IMR-90 (cell line): ENCODE measurements around the gene PCBP3. TPM values are rescaled to one million over a fixed set of nuclear protein-coding genes. Genes with fewer than 3 reads are reported as not detected.

Experiments used
- ATAC-seq: fragments of 200-7000 bp; cut with Tn5 transposase; 2 replicates; pipeline ENCODE4 v1.9.1; 2020; ENCODE audit warnings: low read depth, mild to moderate bottlenecking, moderate library complexity
- BruUV-seq: library from RNA; stranded (reverse); fragments of 400-500 nt; replicated peaks from 2 replicates; lab custom pipeline; 2021; lab: Mats Ljungman, UMichigan
- CTCF ChIA-PET: fragments of 300-600 bp; formaldehyde crosslinking; extraction: SDS; loops from one replicate; lab custom pipeline; 2021; ENCODE audit warnings: antibody characterized with exemption; lab: Yijun Ruan, JAX
- POLR2A ChIA-PET: fragments of 300-600 bp; sonication (Branson Sonifier 250); formaldehyde crosslinking; loops from one replicate; lab custom pipeline; 2022; ENCODE audit warnings: antibody characterized with exemption; ENCODE audit not compliant: unreplicated experiment; lab: Charles Lee
- DNase-seq: peaks from one replicate; pipeline ENCODE4 v3.0.0; 2013
- H2AFZ ChIP-seq: replicated peaks from 2 replicates; pipeline ENCODE3; 2013; ENCODE audit warnings: low read length, mild to moderate bottlenecking; ENCODE audit not compliant: poor library complexity
- H2AK5ac ChIP-seq: 2 replicates; pipeline ENCODE4 v1.6.1; 2013; ENCODE audit warnings: low read depth, low read length, inconsistent platforms
- H2AK9ac ChIP-seq: replicated peaks from 2 replicates; pipeline ENCODE3; 2013; ENCODE audit warnings: mild to moderate bottlenecking, low read depth, low read length, moderate library complexity; ENCODE audit not compliant: poor library complexity
- H2BK120ac ChIP-seq: 2 replicates; pipeline ENCODE4 v1.6.1; 2013; ENCODE audit warnings: low read depth, low read length, inconsistent platforms
- H2BK15ac ChIP-seq: 3 replicates; pipeline ENCODE4 v1.6.1; 2013; ENCODE audit warnings: low read depth, low read length, inconsistent platforms
- H2BK20ac ChIP-seq: 2 replicates; pipeline ENCODE4 v1.6.1; 2013; ENCODE audit warnings: low read depth, mild to moderate bottlenecking, inconsistent platforms, low read length, moderate library complexity
- H2BK5ac ChIP-seq: 2 replicates; pipeline ENCODE4 v1.6.1; 2013; ENCODE audit warnings: mild to moderate bottlenecking, low read depth, low read length, inconsistent platforms; ENCODE audit not compliant: poor library complexity, severe bottlenecking
- H3K14ac ChIP-seq: replicated peaks from 2 replicates; pipeline ENCODE4 v1.6.1; 2013; ENCODE audit warnings: low read depth, low read length, inconsistent platforms
- H3K18ac ChIP-seq: 2 replicates; pipeline ENCODE4 v1.6.1; 2013; ENCODE audit warnings: low read depth, low read length, control low read depth
- H3K23ac ChIP-seq: 2 replicates; pipeline ENCODE4 v1.6.1; 2013; ENCODE audit warnings: low read depth, low read length, inconsistent platforms
- H3K27ac ChIP-seq: 2 replicates; pipeline ENCODE4 v1.5.1; 2013; ENCODE audit warnings: mild to moderate bottlenecking, control low read depth, low read length; ENCODE audit not compliant: insufficient read depth
- H3K27me3 ChIP-seq: 2 replicates; pipeline ENCODE4 v1.6.1; 2013; ENCODE audit warnings: low read length; ENCODE audit not compliant: control insufficient read depth, insufficient read depth
- H3K36me3 ChIP-seq: 2 replicates; pipeline ENCODE4 v1.6.1; 2013; ENCODE audit warnings: low read length, mixed read lengths; ENCODE audit not compliant: control insufficient read depth, insufficient read depth
- H3K4ac ChIP-seq: 2 replicates; pipeline ENCODE4 v1.6.1; 2013; ENCODE audit warnings: low read depth, low read length, inconsistent platforms
- H3K4me1 ChIP-seq: 2 replicates; pipeline ENCODE4 v1.6.1; 2013; ENCODE audit warnings: low read length, mixed read lengths; ENCODE audit not compliant: control insufficient read depth, insufficient read depth
- H3K4me2 ChIP-seq: 2 replicates; pipeline ENCODE4 v1.6.1; 2013; ENCODE audit warnings: low read depth, mild to moderate bottlenecking, control low read depth, low read length, moderate library complexity
- H3K4me3 ChIP-seq: 2 replicates; pipeline ENCODE4 v1.5.1; 2013; ENCODE audit warnings: low read depth, mild to moderate bottlenecking, control low read depth, low read length, moderate library complexity; ENCODE audit not compliant: insufficient read depth
- H3K56ac ChIP-seq: 2 replicates; pipeline ENCODE4 v1.6.1; 2013; ENCODE audit warnings: low read length, inconsistent platforms; ENCODE audit not compliant: insufficient read depth; ENCODE audit errors: extremely low read depth
- H3K79me1 ChIP-seq, 2 experiments: 2 replicates each; pipeline ENCODE4 v1.6.1; 2013; ENCODE audit warnings: low read length in 2 of 2, inconsistent platforms in 1 of 2, low read depth in 1 of 2
- H3K9ac ChIP-seq: 2 replicates; pipeline ENCODE4 v1.6.1; 2013; ENCODE audit warnings: low read depth, low read length, control low read depth
- H3K9me1 ChIP-seq: 2 replicates; pipeline ENCODE4 v1.6.1; 2013; ENCODE audit warnings: low read length, inconsistent platforms; ENCODE audit not compliant: insufficient read depth
- H3K9me3 ChIP-seq: 2 replicates; pipeline ENCODE4 v1.6.1; 2013; ENCODE audit warnings: low read length; ENCODE audit not compliant: control insufficient read depth, insufficient read depth
- H4K20me1 ChIP-seq: 2 replicates; pipeline ENCODE4 v1.6.1; 2013; ENCODE audit warnings: low read length, inconsistent platforms; ENCODE audit not compliant: insufficient read depth
- H4K5ac ChIP-seq: 2 replicates; pipeline ENCODE4 v1.6.1; 2013; ENCODE audit warnings: mild to moderate bottlenecking, low read depth, low read length, control low read depth
- H4K8ac ChIP-seq, 2 experiments: 2 replicates each; pipeline ENCODE4 v1.6.1; 2013; ENCODE audit warnings: low read depth in 2 of 2, low read length in 2 of 2, control low read depth in 1 of 2, inconsistent platforms in 1 of 2
- H4K91ac ChIP-seq: 2 replicates; pipeline ENCODE4 v1.6.1; 2013; ENCODE audit warnings: low read depth, low read length, inconsistent platforms; ENCODE audit not compliant: insufficient read depth
- BHLHE40 ChIP-seq: fragments of 150-350 bp; IDR thresholded peaks from 2 replicates; pipeline ENCODE4 v1.6.1; 2016; ENCODE audit warnings: mild to moderate bottlenecking, low read depth, low read length
- CEBPB ChIP-seq: IDR thresholded peaks from 2 replicates; pipeline ENCODE4 v1.6.1; 2012; ENCODE audit warnings: low read depth, low read length, improper control_type of control experiment
- CHD1 ChIP-seq: IDR thresholded peaks from 2 replicates; pipeline ENCODE4 v1.6.1; 2012; ENCODE audit warnings: low read depth, low read length, improper control_type of control experiment
- CTCF ChIP-seq: conservative IDR thresholded peaks from 2 replicates; pipeline ENCODE4 v1.5.1; 2012; ENCODE audit warnings: mild to moderate bottlenecking, low read depth, low read length, improper control_type of control experiment
- FOS ChIP-seq: fragments of 150-350 bp; IDR thresholded peaks from 2 replicates; pipeline ENCODE4 v1.6.1; 2016; ENCODE audit warnings: low read depth, low read length
- MAFK ChIP-seq: IDR thresholded peaks from 2 replicates; pipeline ENCODE4 v1.6.1; 2012; ENCODE audit warnings: low read depth, low read length, improper control_type of control experiment
- MAZ ChIP-seq: IDR thresholded peaks from 2 replicates; pipeline ENCODE4 v1.6.1; 2012; ENCODE audit warnings: low read depth, mild to moderate bottlenecking, low read length, improper control_type of control experiment, moderate library complexity, borderline replicate concordance
- MXI1 ChIP-seq: IDR thresholded peaks from 2 replicates; pipeline ENCODE4 v1.6.1; 2012; ENCODE audit warnings: low read depth, mild to moderate bottlenecking, low read length, moderate library complexity, borderline replicate concordance
- NFE2L2 ChIP-seq: fragments of 150-350 bp; IDR thresholded peaks from 2 replicates; pipeline ENCODE4 v1.6.1; 2016; ENCODE audit warnings: low read depth, mild to moderate bottlenecking, low read length
- POLR2A ChIP-seq: IDR thresholded peaks from 2 replicates; pipeline ENCODE4 v1.6.1; 2012; ENCODE audit warnings: mild to moderate bottlenecking, low read depth, low read length
- RAD21 ChIP-seq: IDR thresholded peaks from 2 replicates; pipeline ENCODE4 v1.6.1; 2012; ENCODE audit warnings: low read length, improper control_type of control experiment
- RCOR1 ChIP-seq: IDR thresholded peaks from 2 replicates; pipeline ENCODE4 v1.6.1; 2012; ENCODE audit warnings: mild to moderate bottlenecking, low read length, improper control_type of control experiment; ENCODE audit not compliant: insufficient replicate concordance
- RFX5 ChIP-seq: IDR thresholded peaks from 2 replicates; pipeline ENCODE4 v1.8.0; 2012; ENCODE audit warnings: low read depth, mild to moderate bottlenecking, low read length, moderate library complexity
- SMC3 ChIP-seq: fragments of 150-350 bp; IDR thresholded peaks from 2 replicates; pipeline ENCODE4 v1.6.1; 2016; ENCODE audit warnings: low read depth, mild to moderate bottlenecking, antibody characterized with exemption, low read length, moderate library complexity
- USF2 ChIP-seq: fragments of 150-350 bp; IDR thresholded peaks from 2 replicates; pipeline ENCODE4 v1.6.1; 2017; ENCODE audit warnings: mild to moderate bottlenecking, antibody characterized with exemption, low read length, low read depth
- WGBS, 2 experiments: methylation state at CpG; one replicate each; pipeline versions ENCODE4 v1.1.5 to v1.1.7; 2013; ENCODE audit warnings: missing lambda C conversion rate in 2 of 2; ENCODE audit not compliant: insufficient read length in 1 of 2; ENCODE audit errors: extremely low coverage in 2 of 2; 5-methylcytosine and 5-hydroxymethylcytosine counted together
- dilution Hi-C: fragments of 300-500 bp; cut with HindIII; formaldehyde crosslinking; loops from one replicate; pipeline ENCODE4 v1.14.3; 2018; ENCODE audit warnings: low sequenced_read_pairs; ENCODE audit not compliant: unreplicated experiment
- in situ Hi-C: fragments of 300-500 bp; cut with MboI; formaldehyde crosslinking; loops from 3 replicates; pipeline ENCODE4 v1.14.3; 2019; ENCODE audit warnings: low sequenced_read_pairs, inconsistent platforms, mixed read lengths
- intact Hi-C: fragments of 100-400 bp; cut with micrococcal nuclease; formaldehyde crosslinking; loops from 2 replicates; pipeline ENCODE4 v1.10.0; 2022
- polyA plus RNA-seq, 3 experiments: library from polyadenylated mRNA; depleted of rRNA; stranded (reverse); fragments of >200 nt; gene quantifications; 2 replicates each; pipeline ENCODE4 v1.2.3, GENCODE V29; 2012; ENCODE audit warnings: low replicate concordance in 1 of 3
- total RNA-seq: library from RNA; depleted of rRNA; stranded (reverse); fragments of >200 nt; gene quantifications from 2 replicates; pipeline ENCODE4 v1.2.3, GENCODE V29; 2012
- TF ChIP-seq, protein P1 (sequence below): fragments of 150-350 bp; IDR thresholded peaks from 2 replicates; pipeline ENCODE4 v1.6.1; 2016; ENCODE audit warnings: low read depth, mild to moderate bottlenecking, low read length, moderate library complexity, borderline replicate concordance

Gene PCBP3
- total and polyA plus RNA-seq, 2 of the 4 experiments (the other 2 are of a cell fraction) = 2.9 to 3.9 TPM

GRCh38 chr21:45601551-45601950 lies 42.0 kb upstream of the PCBP3 start:
- no peaks in the 10 kb centered on the region for H4K20me1 ChIP-seq
- no peak overlapping the region for H2BK5ac ChIP-seq
- H2AFZ ChIP-seq = no peak overlapping the region
- no peak for DNase-seq
- intact Hi-C loops = no loop called here
- no peak overlapping the region for H2AK5ac ChIP-seq
- peaks cover 38% of the 10 kb centered on the region for H3K27me3 ChIP-seq
- ATAC-seq = no peak
- no peak overlapping the region for H3K4ac ChIP-seq
- H3K36me3 ChIP-seq = no peaks in the 10 kb centered on the region
- H3K9me3 ChIP-seq = peaks cover 25% of the 10 kb centered on the region
- no peak overlapping the region for H3K4me2 ChIP-seq
- no CpG with 5 or more reads among the region's 10 CpGs for WGBS, 2 experiments
- no peak overlapping the region for H3K56ac ChIP-seq
- H4K8ac ChIP-seq = no peak overlapping the region
- no peak for TF ChIP-seq BHLHE40
- TF ChIP-seq RAD21 = no peak
- TF ChIP-seq MAZ = no peak
- no peak for TF ChIP-seq CTCF
- TF ChIP-seq NFE2L2 = no peak
- TF ChIP-seq RFX5 = no peak
- TF ChIP-seq USF2 = no peak
- no peak for TF ChIP-seq SMC3
- TF ChIP-seq CEBPB = no peak
- TF ChIP-seq, protein P1, sequence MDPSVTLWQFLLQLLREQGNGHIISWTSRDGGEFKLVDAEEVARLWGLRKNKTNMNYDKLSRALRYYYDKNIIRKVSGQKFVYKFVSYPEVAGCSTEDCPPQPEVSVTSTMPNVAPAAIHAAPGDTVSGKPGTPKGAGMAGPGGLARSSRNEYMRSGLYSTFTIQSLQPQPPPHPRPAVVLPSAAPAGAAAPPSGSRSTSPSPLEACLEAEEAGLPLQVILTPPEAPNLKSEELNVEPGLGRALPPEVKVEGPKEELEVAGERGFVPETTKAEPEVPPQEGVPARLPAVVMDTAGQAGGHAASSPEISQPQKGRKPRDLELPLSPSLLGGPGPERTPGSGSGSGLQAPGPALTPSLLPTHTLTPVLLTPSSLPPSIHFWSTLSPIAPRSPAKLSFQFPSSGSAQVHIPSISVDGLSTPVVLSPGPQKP = no peak
- no peak for TF ChIP-seq MXI1
- no peak for TF ChIP-seq RCOR1
- no peak for TF ChIP-seq MAFK
- no peak for TF ChIP-seq CHD1
- no peak for TF ChIP-seq FOS
- TF ChIP-seq POLR2A = no peak
- H2BK20ac ChIP-seq = no peak overlapping the region
- no peak overlapping the region for H3K18ac ChIP-seq
- H3K23ac ChIP-seq = no peak overlapping the region
- no TSS peak for BruUV-seq
- no peak overlapping the region for H3K4me3 ChIP-seq
- no peak overlapping the region for H3K27ac ChIP-seq
- in situ Hi-C loops = no loop called here
- ChIA-PET POLR2A (no interaction called here), CTCF (no interaction called here)
- H2AK9ac ChIP-seq = no peak overlapping the region
- H4K91ac ChIP-seq = no peak overlapping the region
- no peak overlapping the region for H3K14ac ChIP-seq
- no peak overlapping the region for H2BK15ac ChIP-seq
- H2BK120ac ChIP-seq = no peak overlapping the region
- H3K9me1 ChIP-seq = no peaks in the 10 kb centered on the region
- H3K79me1 ChIP-seq = no peaks in the 10 kb centered on the region
- no peak overlapping the region for H3K9ac ChIP-seq
- no peak overlapping the region for H4K5ac ChIP-seq
- dilution Hi-C loops = no loop called here
- H3K4me1 ChIP-seq = no peaks in the 10 kb centered on the region
